WERI-Rb-1 (cell line): ENCODE results near the gene ATP6AP2.
A peak's percentile ranks its signal among the peaks of the same experiment; 100 is the strongest.

Experiments
- DNase-seq: peaks from one replicate; pipeline ENCODE4 v3.0.0-alpha.2; 2020
- H3K27ac ChIP-seq: fragments of 250-450 bp; sonication (Bioruptor Pico); 2 replicates; pipeline ENCODE4 v1.5.1; 2020; ENCODE audit warnings: mild to moderate bottlenecking, moderate library complexity
- H3K27me3 ChIP-seq: fragments of 250-450 bp; sonication (Bioruptor Pico); 2 replicates; pipeline ENCODE4 v1.5.1; 2021; ENCODE audit warnings: mild to moderate bottlenecking, low read depth, moderate library complexity; ENCODE audit not compliant: insufficient read depth, severe bottlenecking
- H3K36me3 ChIP-seq: fragments of 250-450 bp; sonication (Bioruptor Pico); 2 replicates; pipeline ENCODE4 v1.5.1; 2020; ENCODE audit warnings: mild to moderate bottlenecking, moderate library complexity
- H3K4me3 ChIP-seq: 2 replicates; pipeline ENCODE4 v1.5.1; 2011; ENCODE audit warnings: low read depth, mild to moderate bottlenecking, control low read depth, low read length
- H3K9me3 ChIP-seq: fragments of 250-450 bp; sonication (Bioruptor Pico); 2 replicates; pipeline ENCODE4 v1.5.1; 2021; ENCODE audit warnings: mild to moderate bottlenecking, moderate library complexity; ENCODE audit not compliant: severe bottlenecking
- CTCF ChIP-seq: IDR thresholded peaks from 2 replicates; pipeline ENCODE4 v1.5.1; 2011; ENCODE audit warnings: low read depth, mild to moderate bottlenecking, control low read depth, inconsistent platforms, low read length

The ATP6AP2 gene

DNA sequence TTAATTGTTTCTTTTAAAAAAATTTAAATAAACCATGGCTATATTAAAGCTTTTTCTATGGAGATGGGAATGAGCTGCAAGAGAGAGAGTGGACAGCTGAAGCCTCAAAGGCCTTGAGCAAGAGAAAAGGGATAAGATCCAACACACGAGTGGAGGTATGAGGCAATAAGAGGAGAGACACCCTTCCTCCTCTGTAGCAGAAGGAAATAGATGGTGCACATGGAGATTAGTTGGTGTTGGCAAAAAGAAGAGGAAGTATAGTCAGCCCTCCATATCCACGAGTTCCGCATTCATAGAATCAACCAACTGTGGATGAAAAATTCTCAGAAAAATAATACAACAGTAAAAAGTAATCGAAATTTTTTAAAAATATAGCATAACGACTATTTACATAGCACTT, 63.4 kb downstream of the ATP6AP2 start:
- DNase-seq: no peak
- Histone ChIP-seq H3K27ac (no peak overlapping the region), H3K36me3 (peaks cover 21% of the 10 kb centered on the region), H3K4me3 (no peak overlapping the region), H3K27me3 (no peaks in the 10 kb centered on the region), H3K9me3 (no peaks in the 10 kb centered on the region)
- TF ChIP-seq CTCF: no peak

- no peak overlapping the region for H3K4me3 ChIP-seq
- no peaks in the 10 kb centered on the region for H3K9me3 ChIP-seq
- H3K27ac ChIP-seq: no peak overlapping the region
- DNase-seq: no peak
- TF ChIP-seq CTCF: no peak
- H3K36me3 ChIP-seq: peaks cover 16% of the 10 kb centered on the region
- H3K27me3 ChIP-seq: no peaks in the 10 kb centered on the region
Measured at GRCh38 chrX:40644821-40645358, 64.1 kb downstream of the ATP6AP2 start.

DNA sequence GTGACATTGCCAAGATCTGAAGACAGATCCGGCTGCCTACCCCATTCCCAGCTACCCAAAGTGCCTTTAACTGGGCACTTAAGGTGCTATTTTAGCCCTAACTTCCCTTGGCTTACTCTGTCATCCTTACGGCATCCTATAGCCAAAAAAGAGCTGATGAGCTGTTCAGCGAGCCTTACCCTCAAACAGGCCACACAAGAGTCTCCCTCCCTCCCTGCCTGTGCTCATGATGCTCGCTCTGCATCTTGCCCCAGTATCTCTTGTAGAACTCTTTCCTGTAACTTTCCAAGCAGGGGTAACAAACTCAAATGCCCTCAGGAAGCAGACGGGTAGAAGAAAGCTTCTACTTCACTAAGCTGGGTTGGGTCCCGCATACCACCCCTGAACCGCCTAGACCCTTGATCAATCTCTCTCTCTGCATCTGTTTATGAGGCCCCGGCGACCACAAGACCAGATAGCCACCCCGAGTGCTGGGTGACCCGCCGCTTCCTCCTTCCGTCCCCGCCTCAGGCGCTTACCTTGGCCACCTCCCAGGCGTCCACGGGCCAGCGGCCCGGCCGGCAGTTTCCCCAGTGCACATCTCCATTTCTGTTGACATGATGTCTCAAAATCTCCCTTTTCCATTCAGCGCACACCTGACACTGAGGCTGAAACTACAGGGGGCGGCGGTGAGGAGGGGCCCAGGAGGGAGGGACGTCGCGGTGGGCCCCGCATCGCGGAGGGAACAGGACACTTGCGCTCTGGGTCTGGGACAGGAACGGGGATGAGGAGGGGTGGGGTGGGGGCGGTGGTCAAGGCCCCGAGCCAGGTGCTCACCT, 65.9 kb downstream of the ATP6AP2 start:
- TF ChIP-seq CTCF: no peak
- H3K27ac ChIP-seq: peak overlapping the region; percentile 69
- DNase-seq: peak; percentile 23

GRCh38 chrX:40647307-40648197, 66.8 kb downstream of the ATP6AP2 start, which contains the start of gene CXorf38:
Gene CXorf38, minus strand, starts transcription at chrX:40647561. Its CDS starts 41 bp downstream, at chrX:40647520.
- peak within 1 kb of the TSS; percentile 51 for H3K4me3 ChIP-seq
- peak within 1 kb of the TSS; percentile 69 for H3K27ac ChIP-seq
- 0 out of 2 replicates have a peak, but pooled peaks have one; percentile 21 for TF ChIP-seq CTCF
- DNase-seq: peak; percentile 95
- H3K9me3 ChIP-seq: no peaks in the 10 kb centered on the region
- H3K36me3 ChIP-seq: peaks cover 18% of the 10 kb centered on the region
- H3K27me3 ChIP-seq: no peaks in the 10 kb centered on the region

More for the DNA sequence above, 65.9 kb downstream of the ATP6AP2 start:
- no peaks in the 10 kb centered on the region for H3K27me3 ChIP-seq
- H3K4me3 ChIP-seq: peak overlapping the region; percentile 51
- H3K9me3 ChIP-seq: no peaks in the 10 kb centered on the region
- H3K36me3 ChIP-seq: peaks cover 19% of the 10 kb centered on the region

GRCh38 chrX:40651620-40652223, 71.0 kb downstream of the ATP6AP2 start:
- H3K36me3 ChIP-seq: peaks cover 35% of the 10 kb centered on the region
- peak; percentile 63 for DNase-seq
- no peak overlapping the region for H3K4me3 ChIP-seq
- TF ChIP-seq CTCF: peak; percentile 48; the same call in 1 of the 2 replicates
- H3K27ac ChIP-seq: no peak overlapping the region
- no peaks in the 10 kb centered on the region for H3K9me3 ChIP-seq
- no peaks in the 10 kb centered on the region for H3K27me3 ChIP-seq
